Neuronal stem cell (in vitro differentiated cells): ENCODE data around the gene FXN.

Source experiments
- DNase-seq: peaks from one replicate; pipeline ENCODE4 v3.0.0-alpha.2; 2013; ENCODE audit warnings: low spot score
- H2AFZ ChIP-seq: one replicate; pipeline ENCODE4 v1.6.1; 2013; ENCODE audit warnings: mild to moderate bottlenecking, low read length, inconsistent platforms
- H2AK5ac ChIP-seq: 2 replicates; pipeline ENCODE4 v1.6.1; 2013; ENCODE audit warnings: low read depth, mild to moderate bottlenecking, inconsistent platforms, low read length, moderate library complexity, mixed read lengths
- H2BK120ac ChIP-seq: 2 replicates; pipeline ENCODE4 v1.6.1; 2013; ENCODE audit warnings: low read depth, mild to moderate bottlenecking, inconsistent platforms, low read length, moderate library complexity, mixed read lengths
- H2BK12ac ChIP-seq: one replicate; pipeline ENCODE4 v1.6.1; 2013; ENCODE audit warnings: low read length, inconsistent platforms
- H2BK15ac ChIP-seq: 2 replicates; pipeline ENCODE4 v1.6.1; 2013; ENCODE audit warnings: mild to moderate bottlenecking, low read length, inconsistent platforms, mixed read lengths
- H2BK5ac ChIP-seq: one replicate; pipeline ENCODE4 v1.6.1; 2013; ENCODE audit warnings: inconsistent platforms, mild to moderate bottlenecking, low read length, moderate library complexity
- H3K14ac ChIP-seq: one replicate; pipeline ENCODE4 v1.6.1; 2013; ENCODE audit warnings: low read length, inconsistent platforms
- H3K18ac ChIP-seq: 2 replicates; pipeline ENCODE4 v1.6.1; 2013; ENCODE audit warnings: low read length, inconsistent platforms
- H3K23ac ChIP-seq: 2 replicates; pipeline ENCODE4 v1.6.1; 2013; ENCODE audit warnings: low read depth, mild to moderate bottlenecking, mixed read lengths, low read length, inconsistent platforms; ENCODE audit not compliant: poor library complexity
- H3K27ac ChIP-seq: replicated peaks from 3 replicates; pipeline ENCODE4 v1.5.1; 2013; ENCODE audit warnings: low read length, inconsistent platforms
- H3K27me3 ChIP-seq, 3 experiments: 2 replicates each; pipeline ENCODE4 v1.6.1; 2013; ENCODE audit warnings: low read length in 3 of 3, mild to moderate bottlenecking in 2 of 3, inconsistent platforms in 1 of 3, low read depth in 1 of 3, mixed read lengths in 1 of 3, moderate library complexity in 1 of 3; ENCODE audit not compliant: control insufficient read depth in 3 of 3, insufficient read depth in 3 of 3
- H3K36me3 ChIP-seq, 2 donors: replicated peaks in 1 of 2; 2 replicates each; pipeline ENCODE4 v1.6.1; 2013; ENCODE audit warnings: low read length in 2 of 2; ENCODE audit not compliant: control insufficient read depth in 2 of 2, insufficient read depth in 2 of 2
- H3K4ac ChIP-seq: 2 replicates; pipeline ENCODE4 v1.6.1; 2013; ENCODE audit warnings: inconsistent platforms, mild to moderate bottlenecking, low read length, moderate library complexity
- H3K4me1 ChIP-seq, 2 donors: 1 replicate in 1 of 2; 2 replicates in 1 of 2; pipeline ENCODE4 v1.6.1; 2013; ENCODE audit warnings: low read length in 2 of 2, low read depth in 1 of 2; ENCODE audit not compliant: control insufficient read depth in 2 of 2, insufficient read depth in 1 of 2
- H3K4me2 ChIP-seq: one replicate; pipeline ENCODE4 v1.6.1; 2013; ENCODE audit warnings: mild to moderate bottlenecking, low read length, inconsistent platforms; ENCODE audit not compliant: insufficient read depth, poor library complexity, severe bottlenecking
- H3K4me3 ChIP-seq, 2 donors: 2 replicates each; pipeline ENCODE4 v1.5.1; 2013; ENCODE audit warnings: low read length in 2 of 2, mild to moderate bottlenecking in 2 of 2, inconsistent platforms in 1 of 2, moderate library complexity in 1 of 2
- H3K79me1 ChIP-seq: one replicate; pipeline ENCODE4 v1.6.1; 2013; ENCODE audit warnings: low read depth, mild to moderate bottlenecking, inconsistent platforms, low read length, moderate library complexity
- H3K9ac ChIP-seq: one replicate; pipeline ENCODE4 v1.6.1; 2013; ENCODE audit warnings: mild to moderate bottlenecking, low read depth, low read length, inconsistent platforms; ENCODE audit not compliant: poor library complexity
- H3K9me3 ChIP-seq, 2 donors: replicated peaks in 1 of 2; 2 replicates each; pipeline versions ENCODE3 to v1.6.1; 2013; ENCODE audit warnings: low read length in 2 of 2, mild to moderate bottlenecking in 2 of 2, inconsistent platforms in 1 of 2, low read depth in 1 of 2, mixed read lengths in 1 of 2, moderate library complexity in 1 of 2; ENCODE audit not compliant: control insufficient read depth in 2 of 2, insufficient read depth in 1 of 2
- H4K8ac ChIP-seq: one replicate; pipeline ENCODE4 v1.6.1; 2013; ENCODE audit warnings: low read depth, mild to moderate bottlenecking, inconsistent platforms, low read length, moderate library complexity
- H4K91ac ChIP-seq: one replicate; pipeline ENCODE4 v1.6.1; 2013; ENCODE audit warnings: low read length, low read depth, mild to moderate bottlenecking, inconsistent platforms; ENCODE audit not compliant: poor library complexity
- WGBS, 2 donors: extraction: QIAGEN DNeasy Blood & Tissue Kit; methylation state at CpG; one replicate each; pipeline ENCODE4 v1.1.7; 2013; ENCODE audit warnings: missing lambda C conversion rate in 2 of 2, mixed read lengths in 1 of 2; ENCODE audit not compliant: insufficient read length in 2 of 2, insufficient replicate concordance in 1 of 2; ENCODE audit errors: extremely low coverage in 2 of 2; 5-methylcytosine and 5-hydroxymethylcytosine counted together

FXN gene

DNA sequence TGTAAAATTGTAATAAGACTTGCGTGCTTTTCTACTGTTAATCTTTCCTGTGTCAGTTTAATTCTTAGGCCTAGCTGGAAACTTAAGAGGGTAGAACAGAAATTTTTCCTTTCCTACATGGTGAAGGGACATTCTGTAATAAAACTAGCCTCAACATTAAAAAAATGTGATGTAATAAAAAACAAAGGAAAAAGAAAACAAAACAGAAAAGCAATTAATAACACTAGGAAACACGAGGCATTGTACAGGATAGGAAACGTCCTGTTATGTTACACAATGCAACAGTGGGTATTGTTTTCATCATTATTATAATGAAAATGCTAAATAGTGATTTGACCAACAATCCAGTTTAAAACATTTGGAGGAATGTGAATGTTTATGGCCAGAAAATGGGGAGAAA is 47.8 kb downstream of the FXN start:
- Histone ChIP-seq H3K4me2 (no peak overlapping the region), H3K9me3 (peaks cover 2 to 4% of the 10 kb centered on the region in 2 donors), H2AK5ac (no peak overlapping the region), H2BK5ac (no peak overlapping the region), H4K8ac (no peak overlapping the region), H4K91ac (no peak overlapping the region), H3K18ac (no peak overlapping the region), H3K27ac (no peak overlapping the region), H3K4me1 (no peaks in the 10 kb centered on the region), H2BK120ac (no peak overlapping the region), H2AFZ (no peak overlapping the region), H3K79me1 (no peaks in the 10 kb centered on the region), H3K9ac (no peak overlapping the region), H2BK12ac (no peak overlapping the region), H2BK15ac (no peak overlapping the region), H3K36me3 (no peaks in the 10 kb centered on the region), H3K27me3 (no peaks in the 10 kb centered on the region), H3K23ac (no peak overlapping the region), H3K4ac (no peak overlapping the region), H3K14ac (no peak overlapping the region), H3K4me3 (no peak overlapping the region)
- no peak for DNase-seq
- WGBS, 2 donors: no CpG with 5 or more reads among the region's 3 CpGs

DNA sequence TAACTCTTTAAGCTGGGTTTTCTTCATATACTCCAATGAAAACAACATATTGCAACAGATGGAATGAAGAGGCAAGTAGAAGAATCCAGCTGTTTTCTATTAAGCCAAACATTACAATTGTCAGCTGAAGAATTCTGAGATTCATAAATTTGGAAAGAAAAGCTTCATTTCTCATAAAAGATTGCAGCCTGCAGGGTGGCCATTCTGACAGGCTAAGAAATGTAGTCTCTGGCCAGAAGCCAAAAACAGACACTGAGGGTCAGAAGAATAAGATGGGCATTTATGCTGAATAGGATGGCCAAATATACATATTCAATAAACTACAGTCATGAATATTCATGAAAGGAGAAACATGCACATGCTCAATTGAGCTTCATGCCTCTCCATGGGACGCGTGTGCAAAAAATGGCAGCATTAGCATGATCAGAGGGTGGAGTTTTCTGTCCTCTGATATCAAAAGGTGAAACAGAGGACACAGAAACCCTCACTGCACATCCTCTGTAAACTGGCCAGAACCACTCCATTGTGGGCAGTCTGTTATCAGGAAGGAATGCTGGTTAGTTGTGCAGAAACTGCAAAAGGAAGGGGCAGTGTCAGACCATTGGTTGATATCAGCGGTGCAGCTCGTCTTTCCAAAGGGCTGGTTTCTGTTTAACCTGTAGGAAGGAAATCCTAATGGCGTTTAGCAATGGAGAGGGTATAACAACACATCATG is 50.2 kb downstream of the FXN start:
- Histone ChIP-seq H3K9me3 (peaks cover 2 to 4% of the 10 kb centered on the region in 2 donors), H3K18ac (no peak overlapping the region), H3K4me1 (peaks cover 8 to 10% of the 10 kb centered on the region in 2 donors), H3K27me3 (no peaks in the 10 kb centered on the region), H2AFZ (no peak overlapping the region), H4K8ac (no peak overlapping the region), H3K4me3 (no peak overlapping the region), H3K36me3 (no peaks in the 10 kb centered on the region), H2AK5ac (no peak overlapping the region), H3K27ac (no peak overlapping the region), H3K4ac (no peak overlapping the region), H3K4me2 (no peak overlapping the region), H2BK120ac (no peak overlapping the region), H2BK5ac (no peak overlapping the region), H3K14ac (no peak overlapping the region), H4K91ac (no peak overlapping the region), H3K9ac (no peak overlapping the region), H3K23ac (no peak overlapping the region), H3K79me1 (no peaks in the 10 kb centered on the region), H2BK15ac (no peak overlapping the region), H2BK12ac (no peak overlapping the region)
- WGBS, 2 donors: no CpG with 5 or more reads among the region's 5 CpGs
- DNase-seq: no peak

DNA sequence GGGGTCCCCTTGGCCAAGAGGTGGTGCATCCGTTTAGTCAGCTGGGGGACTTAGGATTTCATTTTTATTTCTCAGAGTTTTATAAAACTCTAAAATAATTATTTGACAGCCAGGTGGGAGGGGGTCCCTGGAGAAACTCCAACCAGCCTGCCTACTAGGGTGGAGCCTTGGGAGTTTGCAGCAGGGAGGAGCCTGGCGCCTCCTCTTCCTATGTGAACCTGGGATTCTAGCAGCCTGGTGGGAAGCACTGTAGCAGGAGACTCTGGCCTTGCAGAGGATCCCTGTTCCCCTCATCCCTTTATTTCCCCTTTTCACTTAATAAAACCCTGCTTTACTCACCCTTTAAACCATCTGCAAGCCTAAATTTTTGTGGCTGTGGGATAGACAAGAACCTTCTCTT is 50.8 kb downstream of the FXN start:
- no peaks in the 10 kb centered on the region for H3K27me3 ChIP-seq
- no peak overlapping the region for H3K14ac ChIP-seq
- no peak overlapping the region for H4K91ac ChIP-seq
- no peak overlapping the region for H2AFZ ChIP-seq
- H2BK12ac ChIP-seq: no peak overlapping the region
- H2BK5ac ChIP-seq: no peak overlapping the region
- no peak overlapping the region for H2AK5ac ChIP-seq
- no peak overlapping the region for H4K8ac ChIP-seq
- no peak overlapping the region for H3K4me2 ChIP-seq
- no peak overlapping the region for H3K18ac ChIP-seq
- H3K27ac ChIP-seq: no peak overlapping the region
- no peaks in the 10 kb centered on the region for H3K79me1 ChIP-seq
- no peak for DNase-seq
- no peak overlapping the region for H3K9ac ChIP-seq
- no peak overlapping the region for H3K4ac ChIP-seq
- H3K4me3 ChIP-seq: no peak overlapping the region
- H3K9me3 ChIP-seq: peaks cover 2% of the 10 kb centered on the region in 2 donors
- peaks cover 8 to 10% of the 10 kb centered on the region in 2 donors for H3K4me1 ChIP-seq
- no peak overlapping the region for H2BK120ac ChIP-seq
- H3K23ac ChIP-seq: no peak overlapping the region
- no peak overlapping the region for H2BK15ac ChIP-seq
- no peaks in the 10 kb centered on the region for H3K36me3 ChIP-seq
- WGBS, 2 donors: no CpG with 5 or more reads among the region's 2 CpGs

DNA sequence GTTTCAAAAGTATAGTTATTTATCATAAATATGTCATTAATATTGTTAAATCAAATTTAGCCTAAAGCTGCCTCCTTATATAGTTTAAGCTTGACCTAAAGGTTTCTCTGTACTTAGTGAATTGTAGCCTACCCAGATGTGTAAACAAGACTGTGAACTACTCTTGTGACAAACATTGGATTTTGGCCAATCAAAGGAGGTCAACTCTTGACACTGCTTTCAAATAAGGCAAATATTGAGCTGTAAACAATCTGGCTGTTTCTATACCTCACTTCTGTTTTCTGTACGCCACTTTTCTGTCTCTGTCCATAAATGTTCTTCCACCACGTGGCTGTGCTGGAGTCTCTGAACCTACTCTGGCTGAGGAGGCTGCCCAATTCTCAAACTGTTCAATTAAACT is 51.2 kb downstream of the FXN start:
- Histone ChIP-seq H2AFZ (no peak overlapping the region), H3K4me3 (no peak overlapping the region), H2BK15ac (no peak overlapping the region), H3K23ac (no peak overlapping the region), H4K8ac (no peak overlapping the region), H3K4ac (no peak overlapping the region), H3K4me1 (peaks cover 8 to 10% of the 10 kb centered on the region in 2 donors), H3K14ac (no peak overlapping the region), H2BK5ac (no peak overlapping the region), H3K4me2 (no peak overlapping the region), H3K36me3 (no peaks in the 10 kb centered on the region), H3K27me3 (no peaks in the 10 kb centered on the region), H2BK120ac (no peak overlapping the region), H4K91ac (no peak overlapping the region), H2AK5ac (no peak overlapping the region), H3K27ac (no peak overlapping the region), H2BK12ac (no peak overlapping the region), H3K9me3 (peaks cover 0 to 2% of the 10 kb centered on the region in 2 donors), H3K18ac (no peak overlapping the region), H3K79me1 (no peaks in the 10 kb centered on the region), H3K9ac (no peak overlapping the region)
- DNase-seq: no peak
- no CpG with 5 or more reads among the region's 2 CpGs for WGBS, 2 donors
